Measurements from ENCODE around the gene PDZD2.
"Not testable (repeated sequence)": the region's sequence is repeated elsewhere in the genome, so short reads cannot be mapped to it uniquely, and the experiment has no call there.

PDZD2 gene

GRCh38 chr5:31986101-31986500, 347.2 kb downstream of the PDZD2 start:
- DNase-seq = no peak

GRCh38 chr5:31987985-31988710, 349.2 kb downstream of the PDZD2 start:
- DNase-seq = no peak

GRCh38 chr5:31990081-31990650, 351.2 kb downstream of the PDZD2 start:
- DNase-seq = no peak

GRCh38 chr5:31990701-31991110, 351.8 kb downstream of the PDZD2 start:
- no peak for DNase-seq

GRCh38 chr5:31992377-31992776, 353.4 kb downstream of the PDZD2 start:
- no peak for DNase-seq

- no peak for DNase-seq
Measured at GRCh38 chr5:31993165-31993961, 354.4 kb downstream of the PDZD2 start.

- DNase-seq = no peak
Measured at GRCh38 chr5:31995006-31995405, 356.1 kb downstream of the PDZD2 start.

GRCh38 chr5:31995714-31996113, 356.8 kb downstream of the PDZD2 start:
- no peak for DNase-seq

GRCh38 chr5:31996909-31997308, 358.0 kb downstream of the PDZD2 start:
- DNase-seq = no peak

GRCh38 chr5:31999470-31999869, 360.5 kb downstream of the PDZD2 start:
- no peak for DNase-seq

GRCh38 chr5:32000731-32001130, 361.8 kb downstream of the PDZD2 start:
- no peak for DNase-seq

GRCh38 chr5:32001284-32001683, 362.4 kb downstream of the PDZD2 start:
- no peak for DNase-seq

- no peak for DNase-seq
Measured at GRCh38 chr5:32001707-32002106, 362.8 kb downstream of the PDZD2 start.

- DNase-seq = no peak
Measured at GRCh38 chr5:32002755-32003154, 363.8 kb downstream of the PDZD2 start.

- no peak for DNase-seq
Measured at GRCh38 chr5:32003981-32004380, 365.1 kb downstream of the PDZD2 start.

GRCh38 chr5:32004404-32004803, 365.5 kb downstream of the PDZD2 start:
- no peak for DNase-seq

GRCh38 chr5:32008746-32009145, 369.8 kb downstream of the PDZD2 start:
- no peak for DNase-seq

GRCh38 chr5:32013658-32014057, 374.7 kb downstream of the PDZD2 start:
- no peak for DNase-seq

- no peak for DNase-seq
Measured at GRCh38 chr5:32014096-32014745, 375.3 kb downstream of the PDZD2 start.

- DNase-seq = not testable (repeated sequence)
Measured at GRCh38 chr5:32015262-32015661, 376.3 kb downstream of the PDZD2 start.

- DNase-seq = no peak
Measured at GRCh38 chr5:32017692-32018367, 378.9 kb downstream of the PDZD2 start.
